HG03139 (cell line): Measurements from ENCODE around the gene GPHB5.
"Not testable (repeated sequence)": the region's sequence is repeated elsewhere in the genome, so short reads cannot be mapped to it uniquely, and the experiment has no call there.

Source experiments
- ATAC-seq: cut with Tn5 transposase; IDR thresholded peaks from one replicate; pipeline ENCODE4 v1.9.1; 2021; ENCODE audit not compliant: unreplicated experiment

Gene GPHB5

GRCh38 chr14:63318835-63319234, at the start of gene GPHB5:
TSS of gene GPHB5 (minus strand) at chr14:63318935. CDS start at chr14:63317849, 1,086 bp downstream.
- no peak for ATAC-seq

- ATAC-seq: no peak
Measured at GRCh38 chr14:63367742-63368364, 49.1 kb upstream of the GPHB5 start.

GRCh38 chr14:63362389-63362819, 43.7 kb upstream of the GPHB5 start:
- ATAC-seq: no peak

GRCh38 chr14:63361790-63362189, 43.1 kb upstream of the GPHB5 start:
- no peak for ATAC-seq

- ATAC-seq: no peak
Measured at GRCh38 chr14:63357841-63358240, 39.1 kb upstream of the GPHB5 start.

GRCh38 chr14:63345826-63346225, 27.1 kb upstream of the GPHB5 start:
- ATAC-seq: no peak

- no peak for ATAC-seq
Measured at GRCh38 chr14:63344336-63344735, 25.6 kb upstream of the GPHB5 start.

GRCh38 chr14:63343878-63344277, 25.1 kb upstream of the GPHB5 start:
- no peak for ATAC-seq

GRCh38 chr14:63342371-63342770, 23.6 kb upstream of the GPHB5 start:
- no peak for ATAC-seq

- ATAC-seq: no peak
Measured at GRCh38 chr14:63328787-63329737, 10.3 kb upstream of the GPHB5 start.

- ATAC-seq: no peak
Measured at GRCh38 chr14:63326840-63327239, 8.1 kb upstream of the GPHB5 start.

- ATAC-seq: no peak
Measured at GRCh38 chr14:63322897-63323573, 4.3 kb upstream of the GPHB5 start.

GRCh38 chr14:63322472-63322871, 3.7 kb upstream of the GPHB5 start:
- no peak for ATAC-seq

GRCh38 chr14:63308723-63309317, 9.9 kb downstream of the GPHB5 start:
- ATAC-seq: no peak

- ATAC-seq: not testable (repeated sequence)
Measured at GRCh38 chr14:63304429-63304828, 14.3 kb downstream of the GPHB5 start.

GRCh38 chr14:63301891-63302534, 16.7 kb downstream of the GPHB5 start:
- ATAC-seq: no peak

- ATAC-seq: no peak
Measured at GRCh38 chr14:63300854-63301253, 17.9 kb downstream of the GPHB5 start.

GRCh38 chr14:63299351-63300110, 19.2 kb downstream of the GPHB5 start:
- no peak for ATAC-seq

GRCh38 chr14:63297372-63298063, 21.2 kb downstream of the GPHB5 start:
- no peak for ATAC-seq
